ENCODE data around the gene NBDY. TPM values are rescaled to one million over a fixed set of nuclear protein-coding genes. Genes with fewer than 3 reads are reported as not detected.

NBDY gene
- total RNA-seq, 1 experiment from 2014 or later = 12.3 TPM

DNA sequence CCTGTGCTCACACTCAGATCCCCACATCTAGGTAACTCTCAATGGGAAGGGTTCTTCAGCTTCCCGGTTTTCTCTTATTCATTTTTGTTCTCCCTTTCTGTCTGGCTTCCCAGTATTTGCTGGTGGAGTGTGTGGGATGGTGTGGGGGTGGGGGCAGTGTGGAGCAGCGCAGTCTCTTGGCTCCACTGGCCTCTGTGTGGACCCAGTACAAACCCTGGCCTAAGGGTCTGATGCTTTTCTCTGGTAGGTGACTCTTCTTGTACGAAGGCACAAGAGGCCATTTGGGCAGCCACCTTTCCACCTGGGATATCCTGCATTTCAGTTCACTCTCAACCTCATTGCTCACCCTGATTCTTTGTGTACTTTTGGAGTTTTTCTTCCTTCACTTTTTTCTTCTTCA lies 71.3 kb downstream of the NBDY start:
- DNase-seq (ENCODE audit: low read depth) = no peak

DNA sequence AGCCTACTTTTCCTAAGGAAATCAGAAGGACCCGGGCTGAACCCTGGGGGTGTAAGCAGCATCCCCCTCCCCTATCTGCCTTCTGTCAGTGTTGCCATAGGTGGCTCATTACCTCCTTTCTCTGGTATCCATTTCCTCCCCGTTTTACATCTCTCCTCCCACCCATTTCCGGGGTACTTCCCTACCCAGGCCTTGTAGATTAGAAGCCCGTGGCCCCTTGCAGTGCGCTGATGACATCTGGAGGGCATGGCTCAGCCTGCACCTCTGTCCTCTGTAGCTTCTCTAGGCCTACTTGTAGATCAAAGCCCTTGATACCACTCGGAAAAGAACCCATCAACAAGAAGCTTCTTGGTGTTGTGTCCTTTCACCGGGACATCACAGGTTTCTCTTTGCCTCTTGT lies 71.8 kb downstream of the NBDY start:
- DNase-seq (ENCODE audit: low read depth) = no peak

DNA sequence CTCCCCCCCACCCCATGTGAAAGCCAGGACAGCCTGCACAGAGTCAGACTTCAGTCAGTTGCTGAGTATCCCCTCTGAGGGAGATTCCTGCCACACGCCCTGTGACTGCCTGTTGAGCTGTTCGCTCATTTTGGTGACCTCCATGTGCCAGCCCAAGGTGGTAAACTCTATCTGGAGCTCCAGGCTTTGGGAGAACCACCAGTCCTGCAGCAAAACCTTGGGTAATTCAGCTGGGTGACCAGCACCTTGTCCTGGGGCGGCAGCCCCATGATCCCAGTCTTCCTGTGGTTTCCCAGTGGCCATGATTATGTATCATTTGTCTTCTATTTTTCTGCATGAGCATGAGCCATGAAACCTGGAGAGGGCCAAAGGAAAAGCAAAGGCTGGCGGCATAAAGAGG lies 73.4 kb downstream of the NBDY start:
- no peak for DNase-seq (ENCODE audit: low read depth)

DNA sequence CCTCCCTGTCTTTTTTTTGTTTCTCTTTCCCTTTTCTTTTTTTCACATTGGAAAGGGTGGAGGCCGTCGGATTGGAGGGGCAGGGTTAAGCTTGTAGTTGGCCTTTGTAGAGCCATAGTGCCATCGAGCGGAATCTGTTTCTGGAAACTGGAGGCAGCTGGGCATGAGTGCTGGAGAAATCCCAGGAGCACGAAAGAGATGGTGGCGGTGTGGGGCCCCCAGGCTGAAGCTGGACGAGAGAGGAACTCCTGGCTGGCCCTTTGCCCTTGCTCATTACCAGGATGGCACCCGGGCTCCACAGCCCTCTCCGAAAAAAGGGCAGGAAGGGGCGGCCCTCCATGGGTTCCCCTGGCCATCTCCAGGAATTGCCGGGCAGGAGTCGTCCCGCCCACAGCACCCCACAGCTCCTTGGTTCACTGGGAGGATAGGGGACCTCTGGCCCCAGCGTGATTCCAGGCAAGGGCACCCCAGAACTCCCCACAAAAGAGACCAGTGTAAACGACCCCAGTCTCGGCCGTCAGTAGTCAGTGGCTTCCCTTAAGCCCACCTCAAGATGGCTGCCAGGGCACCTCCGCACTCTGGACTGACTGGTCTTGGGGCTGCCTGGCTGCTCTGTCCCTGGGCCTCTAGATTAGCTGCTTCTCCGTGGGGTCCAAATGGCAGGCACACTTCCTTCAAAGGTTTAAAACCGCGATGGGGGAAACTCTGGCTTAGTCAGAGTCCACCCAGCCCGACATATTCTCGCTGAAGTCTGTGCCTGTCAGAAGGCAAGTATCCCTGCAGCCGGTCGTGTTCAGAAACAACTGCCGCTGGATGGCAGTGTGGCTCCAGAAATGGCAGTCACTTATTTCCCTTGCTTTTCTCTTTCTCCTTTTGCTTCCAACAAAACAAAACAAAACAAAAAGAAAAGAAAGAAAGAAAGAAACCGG lies 74.1 kb downstream of the NBDY start:
- DNase-seq (ENCODE audit: low read depth) = peak; percentile 67

DNA sequence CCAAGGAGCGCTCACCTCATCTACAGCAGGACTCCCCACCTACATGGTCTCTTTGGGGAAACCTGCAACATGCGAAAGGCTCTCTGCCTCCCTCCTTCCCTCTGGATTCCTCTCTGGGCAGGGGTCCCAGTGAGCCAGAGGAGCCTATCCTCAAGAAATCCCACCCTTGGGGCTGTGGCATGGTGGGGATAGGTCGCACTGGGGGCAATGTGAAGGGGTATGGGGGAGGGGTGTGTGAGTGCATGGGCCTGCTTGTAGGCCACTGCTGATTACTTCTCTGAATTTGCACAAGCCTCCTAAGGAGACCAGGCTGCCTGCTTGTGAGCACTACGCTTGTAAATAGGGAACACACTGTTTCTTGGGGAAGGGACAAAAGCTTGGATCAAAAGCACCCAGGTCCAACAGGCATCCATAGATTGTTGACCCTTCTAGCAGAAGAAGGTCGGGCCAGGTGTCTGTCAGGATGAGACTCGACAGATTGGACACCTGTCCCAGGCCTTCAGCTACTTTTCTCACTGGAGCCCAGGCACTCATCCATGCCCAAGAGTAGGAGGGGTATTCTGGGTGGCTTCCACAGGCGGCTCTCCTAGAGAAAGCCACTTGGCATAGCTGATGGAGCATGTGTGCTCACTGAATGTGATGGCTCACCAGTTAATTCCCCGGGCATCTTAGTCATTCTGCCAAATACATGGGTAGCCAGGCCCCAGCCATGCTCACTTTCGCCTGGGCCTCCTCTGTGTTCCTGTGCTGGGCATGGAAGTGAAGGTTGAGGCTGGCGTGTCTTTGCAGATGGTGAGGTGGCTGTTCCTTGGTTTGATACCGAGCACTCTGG lies 75.0 kb downstream of the NBDY start:
- DNase-seq (ENCODE audit: low read depth) = peak; percentile 35

DNA sequence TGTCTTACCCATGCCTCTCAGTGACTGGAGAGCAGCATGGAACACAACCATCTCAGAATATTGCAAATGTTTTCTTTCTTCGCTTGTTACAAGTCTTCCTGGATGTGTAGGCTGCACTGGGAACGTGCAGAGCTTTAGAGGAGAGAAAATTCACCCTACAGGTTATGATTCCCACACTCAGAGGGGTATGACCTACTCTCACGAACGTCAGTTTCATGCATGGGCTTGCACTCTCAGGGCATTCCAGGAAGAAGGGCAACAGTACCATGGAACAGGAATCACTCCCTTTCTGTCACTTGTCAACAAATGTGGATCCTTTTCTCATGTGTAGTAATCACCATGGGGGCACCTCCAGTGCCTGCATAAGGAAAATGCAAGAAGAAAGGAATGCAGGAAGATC lies 75.8 kb downstream of the NBDY start:
- no peak for DNase-seq (ENCODE audit: low read depth)

DNA sequence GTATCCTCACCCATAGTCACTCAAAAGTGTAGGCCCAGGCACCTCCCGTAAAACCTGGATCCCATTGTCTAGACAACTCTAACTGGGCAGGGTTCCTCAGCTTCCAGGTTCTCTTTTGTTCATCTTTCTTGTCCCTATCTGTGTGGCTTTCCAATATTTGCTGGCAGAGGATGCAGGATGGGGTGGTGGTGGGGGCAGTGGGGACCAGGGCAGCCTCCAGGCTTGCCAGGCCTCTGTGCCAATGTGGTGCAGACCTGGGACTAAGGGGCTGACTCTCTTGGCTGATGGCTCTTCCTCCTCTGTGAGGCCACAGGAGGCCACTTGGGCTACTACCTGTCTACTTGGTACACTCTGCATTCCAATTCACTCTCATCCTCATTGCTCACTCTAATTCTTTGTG lies 76.4 kb downstream of the NBDY start:
- no peak for DNase-seq (ENCODE audit: low read depth)

DNA sequence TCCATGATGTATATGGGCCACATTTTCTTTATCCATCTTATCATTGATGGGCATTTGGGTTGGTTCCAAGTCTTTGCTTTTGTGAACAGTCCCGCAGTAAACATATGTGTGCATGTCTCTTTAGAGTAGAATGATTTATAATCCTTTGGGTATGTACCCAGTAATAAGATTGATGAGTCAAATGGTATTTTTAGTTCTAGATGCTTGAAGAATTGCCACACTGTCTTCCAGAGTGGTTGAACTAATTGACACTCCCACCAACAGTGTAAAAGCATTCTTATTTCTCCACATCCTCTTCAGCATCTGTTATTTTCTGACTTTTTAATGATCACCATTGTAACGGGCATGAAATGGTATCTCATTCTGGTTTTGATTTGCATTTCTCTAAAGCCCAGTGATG lies 77.1 kb downstream of the NBDY start:
- peak; percentile 27 for DNase-seq (ENCODE audit: low read depth)

DNA sequence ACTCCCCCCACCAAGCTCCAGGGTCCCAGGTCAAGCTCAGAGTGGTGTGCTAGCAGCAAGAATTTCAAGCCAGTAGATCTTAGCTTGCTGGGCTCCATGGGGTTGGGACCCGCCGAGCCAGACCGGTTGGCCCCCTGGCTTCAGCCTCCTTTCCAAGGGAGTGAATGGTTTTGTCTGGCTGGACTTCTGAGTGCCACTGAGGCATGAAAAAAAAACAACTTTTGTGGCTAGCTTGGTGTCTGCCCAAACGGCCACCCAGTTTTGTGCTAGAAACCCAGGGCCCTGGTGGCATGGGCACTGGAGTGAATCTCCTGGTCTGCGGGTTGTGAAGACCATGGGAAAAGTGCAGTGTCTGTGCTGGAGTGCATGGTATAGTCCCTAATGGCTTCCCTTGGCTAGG lies 82.6 kb downstream of the NBDY start:
- DNase-seq (ENCODE audit: low read depth) = no peak

DNA sequence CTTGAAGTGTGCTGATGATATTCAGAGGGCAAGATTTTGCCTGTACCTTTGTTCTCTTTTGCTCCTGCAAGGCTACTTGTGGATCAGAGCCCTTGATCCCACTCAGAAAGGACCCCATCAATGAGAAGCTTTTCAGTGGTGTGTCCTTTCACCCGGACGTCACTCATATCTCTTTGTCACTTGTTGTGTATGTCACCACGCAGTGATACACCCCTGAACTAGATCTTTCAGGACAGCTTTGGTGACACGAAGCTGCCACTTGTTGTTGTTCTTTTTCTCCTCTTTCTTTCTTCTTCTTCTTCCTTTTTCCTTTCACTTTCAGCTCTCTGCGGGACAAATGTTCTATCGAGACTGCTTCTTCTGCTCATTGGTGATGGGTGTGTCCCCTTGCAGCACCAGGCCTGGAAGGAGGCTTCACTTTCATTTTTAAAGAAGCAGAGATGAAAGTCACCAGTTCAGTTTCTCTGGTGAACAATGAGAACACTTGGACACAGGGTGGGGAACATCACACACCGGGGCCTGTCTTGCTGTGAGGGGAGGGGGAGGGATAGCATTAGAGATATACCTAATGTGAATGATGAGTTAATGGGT lies 83.6 kb downstream of the NBDY start:
- DNase-seq (ENCODE audit: low read depth) = peak; percentile 31

DNA sequence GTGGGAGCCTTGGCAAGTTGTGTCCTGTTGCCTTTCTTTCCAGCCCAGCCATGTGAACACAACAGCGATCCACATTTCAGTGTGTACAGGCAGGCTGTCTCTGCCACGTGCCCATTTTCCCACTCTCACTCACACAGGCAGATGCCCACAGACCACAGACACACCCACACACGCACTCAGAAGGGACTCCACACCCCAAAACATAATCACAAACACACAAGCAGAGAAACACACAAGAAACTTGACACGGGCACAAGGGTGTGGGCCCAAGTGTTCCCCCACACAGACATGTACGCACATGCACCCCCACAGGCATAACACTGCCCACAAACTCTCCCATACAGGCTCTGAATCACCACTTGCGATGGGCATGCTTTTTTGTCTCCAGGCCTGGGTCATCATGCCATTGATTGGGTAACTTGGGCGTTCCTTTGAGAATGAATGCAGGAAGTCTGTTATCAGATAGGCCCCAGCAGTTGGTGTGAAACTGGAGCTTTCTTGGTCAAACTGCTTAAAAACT lies 84.3 kb downstream of the NBDY start:
- peak; percentile 92 for DNase-seq (ENCODE audit: low read depth)

DNA sequence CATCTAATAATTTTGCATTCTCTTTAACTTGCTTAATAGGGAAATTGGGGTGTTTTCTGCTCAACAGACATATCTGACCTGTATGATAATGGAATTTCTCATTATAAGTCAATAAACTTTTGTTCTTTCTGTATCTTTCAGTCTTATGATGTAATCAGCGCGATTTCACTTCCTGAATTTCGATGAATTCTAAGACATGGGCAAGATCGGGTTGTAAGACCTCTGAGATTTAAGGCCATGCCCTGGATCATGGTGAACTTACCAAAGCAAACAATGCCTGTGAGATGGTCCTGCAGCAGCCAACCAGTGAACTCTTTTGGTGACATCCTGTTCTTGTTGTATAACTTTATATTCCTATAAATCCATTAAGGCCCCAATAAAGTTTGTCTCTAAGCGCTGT lies 88.1 kb downstream of the NBDY start:
- DNase-seq (ENCODE audit: low read depth) = no peak

DNA sequence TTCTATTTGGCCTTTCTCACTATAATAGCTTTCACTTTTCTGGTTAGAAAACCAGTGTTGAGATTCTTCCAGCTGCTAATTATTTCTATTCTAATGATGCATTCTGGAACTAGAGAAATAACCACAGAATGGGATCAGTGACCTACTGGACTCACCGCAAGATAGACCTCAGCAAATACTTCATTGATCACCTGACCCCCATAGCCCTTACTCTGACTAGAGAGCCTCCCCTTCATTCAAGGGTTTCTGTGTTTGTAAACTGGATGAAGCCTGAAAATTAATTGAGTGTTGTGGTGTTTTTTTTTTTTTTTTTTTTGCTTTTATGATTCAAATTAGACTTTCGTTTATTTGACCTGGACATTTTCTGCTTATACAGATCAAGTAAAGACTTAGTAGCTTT lies 97.0 kb downstream of the NBDY start:
- no peak for DNase-seq (ENCODE audit: low read depth)

DNA sequence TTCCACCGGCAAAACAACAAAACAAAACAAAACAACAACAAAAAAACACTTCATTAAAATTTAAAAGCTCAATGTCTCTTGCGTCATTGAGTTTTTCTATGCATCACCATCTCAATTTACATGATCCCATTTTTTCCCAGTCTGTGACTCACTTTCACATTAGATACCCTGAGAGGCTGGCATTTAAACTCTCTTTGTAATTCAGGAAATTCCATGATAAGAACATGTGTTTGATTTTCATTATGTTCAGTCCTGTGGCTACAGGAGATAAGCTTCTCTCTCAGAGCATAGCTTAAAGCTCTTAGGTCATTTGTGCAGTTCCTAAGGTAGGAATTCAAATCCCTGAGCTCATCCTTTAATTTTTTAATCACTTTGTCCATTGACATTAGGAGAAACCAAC lies 104.6 kb downstream of the NBDY start:
- DNase-seq (ENCODE audit: low read depth) = peak; percentile 17

DNA sequence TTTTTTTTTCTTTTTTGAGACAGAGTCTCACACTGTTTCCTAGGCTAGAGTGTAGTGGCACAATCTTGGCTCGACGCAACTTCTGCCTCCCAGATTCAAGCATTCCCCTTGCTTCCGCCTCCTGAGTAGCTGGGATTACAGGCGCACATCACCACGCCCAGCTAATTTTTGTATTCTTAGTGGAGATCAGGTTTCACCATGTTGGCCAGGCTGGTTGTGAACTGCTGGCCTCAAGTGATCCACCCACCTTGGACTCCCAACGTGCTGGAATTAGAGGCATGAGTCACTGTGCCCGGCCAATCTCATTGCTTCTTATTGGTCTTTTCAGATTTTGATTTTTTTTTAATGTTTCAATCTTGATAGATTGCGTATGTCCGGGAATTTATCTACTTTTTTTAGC lies 124.4 kb downstream of the NBDY start:
- peak; percentile 0 for DNase-seq (ENCODE audit: low read depth)

DNA sequence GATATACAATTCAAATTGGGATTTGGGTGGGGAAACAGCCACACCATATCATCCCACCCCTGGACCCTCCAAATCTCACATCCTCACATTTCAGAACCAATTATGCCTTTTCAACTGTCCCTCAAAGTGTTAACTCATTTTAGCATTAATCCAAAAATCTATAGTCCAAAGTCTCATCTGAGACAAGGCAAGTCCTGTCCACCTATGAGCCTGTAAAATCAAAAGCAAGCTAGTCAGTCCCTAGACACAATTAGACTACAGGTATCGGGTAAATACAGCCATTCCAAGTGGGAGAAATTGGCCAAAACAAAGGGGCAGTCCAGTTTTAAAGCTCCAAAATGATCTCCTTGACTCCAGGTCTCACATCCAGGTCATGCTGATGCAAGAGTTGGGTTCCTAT lies 128.0 kb downstream of the NBDY start:
- no peak for DNase-seq (ENCODE audit: low read depth)

DNA sequence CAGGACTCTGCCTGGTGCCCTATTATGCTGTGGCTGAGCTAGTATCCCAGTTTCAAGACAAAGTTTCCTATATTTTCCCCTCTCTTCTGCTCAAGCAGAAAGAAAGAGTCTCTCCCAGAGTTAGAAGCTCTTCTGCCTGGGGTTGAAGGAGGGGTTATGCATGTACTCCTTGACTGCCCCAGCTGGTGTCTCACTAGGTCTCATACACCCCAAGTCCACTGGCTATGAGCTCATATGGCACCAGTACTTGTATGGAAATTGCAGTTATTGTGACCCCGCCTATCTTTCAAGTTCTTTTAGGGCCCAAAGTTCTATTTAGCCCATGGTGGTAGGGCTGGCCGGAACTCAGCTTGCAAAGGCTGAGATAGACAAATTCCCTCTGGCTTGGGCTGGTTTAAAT lies 131.8 kb downstream of the NBDY start:
- no peak for DNase-seq (ENCODE audit: low read depth)

Other genes with a start within 250 kb of the NBDY start
- gene UBQLN2, start 165.6 kb upstream of the NBDY start, total RNA-seq (2014; rRNA removed) = 13.1 and 20.4 TPM in 2 replicates

All from LHCN-M2 (cell line).